ENCODE measurements around the gene SRM. TPM values are rescaled to one million over a fixed set of nuclear protein-coding genes. Genes with fewer than 3 reads are reported as not detected.

Gene SRM
- total and polyA plus RNA-seq, 2 of the 13 experiments (the other 11 are each of a cell fraction or from before 2014, with no cell fraction given) = 27.9 to 31.8 TPM

DNA sequence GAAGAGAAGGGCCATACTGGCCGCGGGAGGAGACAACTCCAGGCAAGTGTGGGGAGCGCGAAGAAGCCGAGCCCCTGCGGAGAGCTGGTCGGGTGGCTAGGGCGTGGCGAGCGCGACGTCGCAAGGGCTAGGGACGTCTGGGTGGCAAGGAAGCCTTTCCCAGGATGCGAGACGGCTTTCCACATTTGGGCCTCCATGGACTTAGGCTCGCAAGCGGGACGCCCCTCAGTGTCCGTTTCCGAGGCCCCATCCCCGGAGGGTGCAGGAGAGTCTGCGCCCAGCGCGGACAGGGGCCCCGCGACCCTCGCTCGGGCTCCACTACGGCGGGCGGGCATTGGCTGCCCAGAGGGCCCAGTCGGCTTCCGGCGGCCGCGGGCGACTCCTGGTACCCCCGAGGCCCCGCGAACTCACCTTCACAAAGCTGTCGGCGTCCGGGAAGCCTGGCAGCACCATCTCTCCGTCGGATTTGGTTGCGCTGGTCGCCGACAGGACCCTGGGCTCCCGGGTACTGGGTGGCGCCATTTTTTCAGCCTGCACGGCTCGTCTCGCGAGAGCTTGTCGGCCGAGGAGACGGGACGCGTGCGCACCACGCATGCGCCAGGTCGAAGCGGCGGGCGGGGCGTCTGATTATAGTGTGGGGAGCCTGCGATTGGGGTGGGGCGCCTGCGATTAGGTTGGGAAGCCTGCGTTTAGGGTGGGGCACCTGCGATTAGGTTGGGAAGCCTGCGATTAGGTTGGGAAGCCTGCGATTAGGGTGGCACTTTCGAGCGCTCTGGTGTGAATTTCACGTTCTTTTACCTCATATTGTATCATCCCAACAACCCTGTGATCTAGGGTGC lies 39.7 kb upstream of the SRM start, which contains the start of gene EXOSC10 (continued):
- TF ChIP-seq CERS6 (CRISPR knock-in tag; IDR thresholded peaks at IDR 0.05) (no peak), ZBTB8A (CRISPR knock-in tag; IDR thresholded peaks at IDR 0.05; ENCODE audit: borderline replicate concordance, low read depth) (no peak), KDM6A (CRISPR knock-in tag; IDR thresholded peaks at IDR 0.05; ENCODE audit: low read depth) (no peak), CREM (IDR thresholded peaks at IDR 0.05) (no peak), CREM (CRISPR knock-in tag; IDR thresholded peaks at IDR 0.05) (no peak), SNRNP70 (IDR thresholded peaks at IDR 0.05; ENCODE audit: low read depth, low read length) (no peak), CHD2 (IDR thresholded peaks at IDR 0.05; ENCODE audit: low read depth, low read length) (peak; percentile 93), PHF8 (CRISPR knock-in tag; IDR thresholded peaks at IDR 0.05) (peak; percentile 98), ZNF383 (CRISPR knock-in tag; IDR thresholded peaks at IDR 0.05; ENCODE audit: borderline replicate concordance) (no peak), ZNF558 (CRISPR knock-in tag; IDR thresholded peaks at IDR 0.05; ENCODE audit: borderline replicate concordance) (no peak), CENPX (CRISPR knock-in tag; IDR thresholded peaks at IDR 0.05) (no peak), ZNF543 (CRISPR knock-in tag; IDR thresholded peaks at IDR 0.05) (peak; percentile 33; the same call in 1 of the 2 replicates), HOXD1 (CRISPR knock-in tag; IDR thresholded peaks at IDR 0.05) (peak; percentile 80; the same call in 1 of the 2 replicates), CREB1 (IDR thresholded peaks at IDR 0.05) (no peak), CREB1 (CRISPR knock-in tag; IDR thresholded peaks at IDR 0.05) (no peak), RORA (CRISPR knock-in tag; IDR thresholded peaks at IDR 0.05) (no peak), IRF9 (CRISPR knock-in tag; IDR thresholded peaks at IDR 0.05; ENCODE audit: borderline replicate concordance) (no peak), ZNF496 (CRISPR knock-in tag; IDR thresholded peaks at IDR 0.05; ENCODE audit: insufficient replicate concordance) (no peak), SIX4 (CRISPR knock-in tag; IDR thresholded peaks at IDR 0.05) (no peak), ISL2 (CRISPR knock-in tag; IDR thresholded peaks at IDR 0.05) (peak; percentile 51; the same call in 1 of the 2 replicates), ZNF879 (CRISPR knock-in tag; IDR thresholded peaks at IDR 0.05) (no peak; the same call in 1 of the 2 replicates), ZNF530 (CRISPR knock-in tag; IDR thresholded peaks at IDR 0.05; ENCODE audit: low read depth) (no peak), GATAD2A (CRISPR knock-in tag; IDR thresholded peaks at IDR 0.05) (no peak), ZNF180 (CRISPR knock-in tag; IDR thresholded peaks at IDR 0.05; ENCODE audit: borderline replicate concordance, low read depth) (no peak), HNRNPLL (IDR thresholded peaks at IDR 0.05; ENCODE audit: low read depth, low read length, poor library complexity, severe bottlenecking) (peak; percentile 66), ZNF253 (CRISPR knock-in tag; IDR thresholded peaks at IDR 0.05; ENCODE audit: borderline replicate concordance) (no peak)
- TF ChIP-seq, protein P1, sequence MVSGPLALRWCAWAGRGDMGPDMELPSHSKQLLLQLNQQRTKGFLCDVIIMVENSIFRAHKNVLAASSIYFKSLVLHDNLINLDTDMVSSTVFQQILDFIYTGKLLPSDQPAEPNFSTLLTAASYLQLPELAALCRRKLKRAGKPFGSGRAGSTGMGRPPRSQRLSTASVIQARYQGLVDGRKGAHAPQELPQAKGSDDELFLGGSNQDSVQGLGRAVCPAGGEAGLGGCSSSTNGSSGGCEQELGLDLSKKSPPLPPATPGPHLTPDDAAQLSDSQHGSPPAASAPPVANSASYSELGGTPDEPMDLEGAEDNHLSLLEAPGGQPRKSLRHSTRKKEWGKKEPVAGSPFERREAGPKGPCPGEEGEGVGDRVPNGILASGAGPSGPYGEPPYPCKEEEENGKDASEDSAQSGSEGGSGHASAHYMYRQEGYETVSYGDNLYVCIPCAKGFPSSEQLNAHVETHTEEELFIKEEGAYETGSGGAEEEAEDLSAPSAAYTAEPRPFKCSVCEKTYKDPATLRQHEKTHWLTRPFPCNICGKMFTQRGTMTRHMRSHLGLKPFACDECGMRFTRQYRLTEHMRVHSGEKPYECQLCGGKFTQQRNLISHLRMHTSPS (CRISPR knock-in tag; IDR thresholded peaks at IDR 0.05; ENCODE audit: low read depth) = no peak
